K562 (cell line): ENCODE measurements around the gene ANKRD65. TPM values are rescaled to one million over a fixed set of nuclear protein-coding genes. Genes with fewer than 3 reads are reported as not detected.

Source experiments
- BACH1 ChIP-seq: fragments of 200-800 bp; sonication (Bioruptor generic); IDR thresholded peaks from 2 replicates; pipeline ENCODE4 v1.6.1; 2016; ENCODE audit warnings: missing genetic modification characterization, missing compliant biosample characterization
- DACH1 ChIP-seq: fragments of 450-650 bp; IDR thresholded peaks from 2 replicates; pipeline ENCODE4 v1.6.1; 2018; ENCODE audit not compliant: partially characterized antibody
- HDAC2 ChIP-seq: fragments of 450-650 bp; IDR thresholded peaks from 2 replicates; pipeline ENCODE4 v1.6.1; 2016; ENCODE audit warnings: mild to moderate bottlenecking
- SIN3B ChIP-seq: fragments of 450-650 bp; IDR thresholded peaks from 2 replicates; pipeline ENCODE4 v1.6.1; 2017; ENCODE audit warnings: low read depth, mild to moderate bottlenecking, moderate library complexity
- TAL1 ChIP-seq: fragments of 450-650 bp; IDR thresholded peaks from 2 replicates; pipeline ENCODE4 v1.6.1; 2016; ENCODE audit warnings: mild to moderate bottlenecking
- TEAD4 ChIP-seq, 2 experiments: sonication (generic) in 1 of 2; formaldehyde crosslinking in 1 of 2; IDR thresholded peaks; 2 replicates each; pipeline versions ENCODE4 v1.6.1 to v1.8.0; 2012 to 2022; ENCODE audit warnings: borderline replicate concordance in 1 of 2, inconsistent platforms in 1 of 2, low read length in 1 of 2, mild to moderate bottlenecking in 1 of 2, missing genetic modification reagents in 1 of 2
- ZNF644 ChIP-seq: fragments of 200-800 bp; sonication (Bioruptor generic); IDR thresholded peaks from 2 replicates; pipeline ENCODE4 v1.6.1; 2016; ENCODE audit warnings: low read depth, missing genetic modification characterization, missing compliant biosample characterization
- ZNF79 ChIP-seq: fragments of 250-450 bp; sonication (Bioruptor Pico); IDR thresholded peaks from 2 replicates; pipeline ENCODE4 v1.4.0; 2020; ENCODE audit warnings: low read depth, mild to moderate bottlenecking, moderate library complexity
- polyA plus RNA-seq, 8 experiments: library from polyadenylated mRNA; depleted of rRNA in 4 of 8; stranded (reverse) in 5 of 8; unstranded in 3 of 8; fragments of >200 nt; fragmentation: Nextera tagmentation in 2 of 8; fragmentation: Illumina TruSeq in 1 of 8; extraction: Ambion mirVana in 2 of 8; extraction: Trizol in 1 of 8; gene quantifications; 2 replicates each; pipeline versions ENCODE4 v1.2.1 to v1.2.3, GENCODE V29; 2011 to 2014; ENCODE audit warnings: inconsistent platforms in 1 of 8, missing spikeins in 1 of 8
- total RNA-seq, 7 experiments: library from RNA; depleted of rRNA in 6 of 7; stranded (reverse); fragments of >200 nt in 6 of 7; fragmentation: Illumina TruSeq in 2 of 7; extraction: Trizol in 2 of 7; gene quantifications; 2 replicates each; pipeline versions ENCODE4 v1.2.1 to v1.2.3, GENCODE V29; 2011 to 2021; ENCODE audit warnings: low replicate concordance in 1 of 7
- TF ChIP-seq, protein P1 (sequence below): fragments of 450-650 bp; IDR thresholded peaks from 2 replicates; pipeline ENCODE4 v1.6.1; 2017; ENCODE audit warnings: antibody characterized with exemption, mild to moderate bottlenecking

Gene ANKRD65
- total and polyA plus RNA-seq, 9 of the 15 experiments (the other 6 are each of a cell fraction or from before 2014, with no cell fraction given), result not detected

DNA sequence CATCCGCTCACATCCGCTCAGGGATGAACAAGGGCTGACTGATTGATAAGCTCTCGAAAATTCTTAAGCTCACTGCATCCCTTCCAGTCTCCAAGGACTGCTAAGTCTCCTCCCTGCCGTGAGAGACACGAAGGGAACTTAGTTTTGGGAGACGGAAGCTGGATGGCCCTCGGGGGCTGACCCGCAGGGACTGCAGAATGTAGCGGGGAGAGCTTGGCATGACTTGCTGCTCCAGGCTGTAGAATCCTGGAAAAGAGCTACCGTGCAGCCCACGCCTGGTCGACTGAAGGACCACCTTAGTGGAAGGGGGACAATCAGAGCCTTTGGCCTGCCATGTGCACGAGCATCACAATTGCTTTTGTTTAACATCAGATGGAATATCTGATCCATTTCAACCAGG is 5.3 kb downstream of the ANKRD65 start (continued):
- TF ChIP-seq, protein P1, sequence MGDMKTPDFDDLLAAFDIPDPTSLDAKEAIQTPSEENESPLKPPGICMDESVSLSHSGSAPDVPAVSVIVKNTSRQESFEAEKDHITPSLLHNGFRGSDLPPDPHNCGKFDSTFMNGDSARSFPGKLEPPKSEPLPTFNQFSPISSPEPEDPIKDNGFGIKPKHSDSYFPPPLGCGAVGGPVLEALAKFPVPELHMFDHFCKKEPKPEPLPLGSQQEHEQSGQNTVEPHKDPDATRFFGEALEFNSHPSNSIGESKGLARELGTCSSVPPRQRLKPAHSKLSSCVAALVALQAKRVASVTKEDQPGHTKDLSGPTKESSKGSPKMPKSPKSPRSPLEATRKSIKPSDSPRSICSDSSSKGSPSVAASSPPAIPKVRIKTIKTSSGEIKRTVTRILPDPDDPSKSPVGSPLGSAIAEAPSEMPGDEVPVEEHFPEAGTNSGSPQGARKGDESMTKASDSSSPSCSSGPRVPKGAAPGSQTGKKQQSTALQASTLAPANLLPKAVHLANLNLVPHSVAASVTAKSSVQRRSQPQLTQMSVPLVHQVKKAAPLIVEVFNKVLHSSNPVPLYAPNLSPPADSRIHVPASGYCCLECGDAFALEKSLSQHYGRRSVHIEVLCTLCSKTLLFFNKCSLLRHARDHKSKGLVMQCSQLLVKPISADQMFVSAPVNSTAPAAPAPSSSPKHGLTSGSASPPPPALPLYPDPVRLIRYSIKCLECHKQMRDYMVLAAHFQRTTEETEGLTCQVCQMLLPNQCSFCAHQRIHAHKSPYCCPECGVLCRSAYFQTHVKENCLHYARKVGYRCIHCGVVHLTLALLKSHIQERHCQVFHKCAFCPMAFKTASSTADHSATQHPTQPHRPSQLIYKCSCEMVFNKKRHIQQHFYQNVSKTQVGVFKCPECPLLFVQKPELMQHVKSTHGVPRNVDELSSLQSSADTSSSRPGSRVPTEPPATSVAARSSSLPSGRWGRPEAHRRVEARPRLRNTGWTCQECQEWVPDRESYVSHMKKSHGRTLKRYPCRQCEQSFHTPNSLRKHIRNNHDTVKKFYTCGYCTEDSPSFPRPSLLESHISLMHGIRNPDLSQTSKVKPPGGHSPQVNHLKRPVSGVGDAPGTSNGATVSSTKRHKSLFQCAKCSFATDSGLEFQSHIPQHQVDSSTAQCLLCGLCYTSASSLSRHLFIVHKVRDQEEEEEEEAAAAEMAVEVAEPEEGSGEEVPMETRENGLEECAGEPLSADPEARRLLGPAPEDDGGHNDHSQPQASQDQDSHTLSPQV, result no peak
- TF ChIP-seq TEAD4 (IDR thresholded peaks at IDR 0.05; ENCODE audit: low read length) (no peak), TEAD4 (CRISPR knock-in tag; IDR thresholded peaks at IDR 0.05; ENCODE audit: borderline replicate concordance) (no peak), TAL1 (no peak), ZNF79 (CRISPR knock-in tag) (no peak), ZNF644 (no peak), SIN3B (no peak), BACH1 (tag) (no peak), DACH1 (no peak), HDAC2 (no peak)
